ENCODE results near the gene AJUBA.
"Not testable (repeated sequence)": the region's sequence is repeated elsewhere in the genome, so short reads cannot be mapped to it uniquely, and the experiment has no call there.

AJUBA gene

DNA sequence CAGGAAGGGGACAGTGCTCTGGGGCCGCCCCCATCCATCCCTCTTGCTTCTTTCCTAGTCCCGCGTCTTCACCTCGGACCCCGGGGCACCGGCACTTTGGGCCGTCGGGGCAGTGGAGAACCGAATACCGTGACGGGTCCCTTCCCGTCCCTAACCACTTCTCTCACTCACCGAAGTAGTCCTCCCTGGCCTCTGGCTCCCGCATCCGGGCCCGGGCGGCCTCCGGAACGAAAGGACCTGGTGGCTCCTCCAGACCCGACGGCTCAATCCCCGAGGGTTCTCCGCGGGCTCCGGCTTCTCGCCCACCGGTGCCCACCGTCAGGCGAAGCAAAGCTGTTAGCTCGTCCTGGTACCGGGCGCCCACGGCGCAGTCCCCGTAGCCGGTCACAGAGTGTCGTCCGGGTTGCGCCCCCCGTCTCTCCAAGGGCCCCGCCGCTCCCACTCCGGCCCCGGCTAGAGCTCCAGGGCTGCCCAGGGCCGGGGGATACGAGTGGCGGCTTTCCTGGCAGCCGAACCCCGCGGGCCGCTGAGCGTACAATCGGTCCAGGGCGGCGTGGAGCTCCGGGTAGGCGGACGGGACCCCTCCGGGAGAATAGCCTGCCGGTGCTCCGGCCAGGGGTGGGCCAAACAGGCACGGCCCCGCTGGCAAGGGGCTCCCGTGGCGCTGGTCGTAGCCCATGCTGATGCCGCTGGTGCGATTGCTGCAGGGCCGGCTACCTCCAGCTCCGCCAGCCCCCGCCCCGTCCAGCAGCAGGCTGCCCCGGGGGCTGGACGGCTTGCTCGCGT is 1.1 kb downstream of the AJUBA start:
- peak; percentile 65 for DNase-seq (ENCODE audit: low read depth, low spot score)

DNA sequence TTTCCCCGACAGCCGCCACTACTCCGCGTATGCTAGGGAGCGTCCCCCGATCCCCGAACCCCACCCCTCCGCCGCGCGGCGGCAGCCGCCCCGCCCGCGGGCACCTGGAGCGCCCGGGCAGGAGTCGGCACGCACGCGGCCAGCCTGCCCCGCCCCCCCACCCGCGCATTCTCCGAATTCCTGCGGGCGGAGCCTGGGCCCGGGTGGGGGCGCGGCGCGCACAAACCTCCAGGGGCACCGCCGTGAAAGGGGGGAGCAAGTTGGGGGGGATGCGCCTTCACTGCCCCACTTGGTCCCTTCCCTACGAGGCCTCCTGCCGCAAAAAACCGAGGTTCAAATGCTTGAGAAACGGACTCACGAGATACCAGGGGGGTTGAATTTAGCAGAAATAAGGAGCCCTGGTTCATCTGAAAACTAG is 1.7 kb downstream of the AJUBA start:
- DNase-seq (ENCODE audit: low read depth, low spot score): no peak

DNA sequence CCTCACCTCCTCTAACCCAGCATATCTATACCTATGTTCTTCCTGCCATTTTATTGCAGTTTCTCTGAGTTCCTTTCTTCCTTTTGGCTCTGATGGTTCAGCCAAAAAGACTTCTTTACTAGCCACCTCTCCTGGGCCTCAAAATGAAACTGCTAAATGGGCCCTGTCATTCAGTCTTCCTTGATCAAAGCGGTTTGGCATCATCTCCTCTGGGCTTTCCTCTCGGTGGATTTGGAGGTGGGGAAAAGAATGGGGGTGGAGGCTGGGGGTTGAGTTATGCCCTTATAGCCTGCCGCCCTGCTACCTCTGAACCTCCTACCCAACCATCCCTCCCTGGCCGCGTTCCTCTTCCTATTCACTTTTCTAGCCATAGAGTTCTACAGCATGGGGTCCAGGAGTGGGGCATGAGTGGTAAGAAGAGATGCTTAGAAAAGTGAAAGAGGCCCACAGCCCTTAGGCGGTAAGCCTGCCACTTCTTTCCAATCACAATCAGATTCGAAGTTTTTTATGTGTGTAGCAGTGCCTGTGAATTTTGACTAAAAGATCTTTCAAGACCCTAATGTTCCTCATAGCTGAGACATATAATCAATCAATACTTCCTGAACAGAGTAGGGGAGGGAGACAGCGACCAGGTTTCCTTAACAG is 2.5 kb downstream of the AJUBA start:
- peak; percentile 10 for DNase-seq (ENCODE audit: low read depth, low spot score)

DNA sequence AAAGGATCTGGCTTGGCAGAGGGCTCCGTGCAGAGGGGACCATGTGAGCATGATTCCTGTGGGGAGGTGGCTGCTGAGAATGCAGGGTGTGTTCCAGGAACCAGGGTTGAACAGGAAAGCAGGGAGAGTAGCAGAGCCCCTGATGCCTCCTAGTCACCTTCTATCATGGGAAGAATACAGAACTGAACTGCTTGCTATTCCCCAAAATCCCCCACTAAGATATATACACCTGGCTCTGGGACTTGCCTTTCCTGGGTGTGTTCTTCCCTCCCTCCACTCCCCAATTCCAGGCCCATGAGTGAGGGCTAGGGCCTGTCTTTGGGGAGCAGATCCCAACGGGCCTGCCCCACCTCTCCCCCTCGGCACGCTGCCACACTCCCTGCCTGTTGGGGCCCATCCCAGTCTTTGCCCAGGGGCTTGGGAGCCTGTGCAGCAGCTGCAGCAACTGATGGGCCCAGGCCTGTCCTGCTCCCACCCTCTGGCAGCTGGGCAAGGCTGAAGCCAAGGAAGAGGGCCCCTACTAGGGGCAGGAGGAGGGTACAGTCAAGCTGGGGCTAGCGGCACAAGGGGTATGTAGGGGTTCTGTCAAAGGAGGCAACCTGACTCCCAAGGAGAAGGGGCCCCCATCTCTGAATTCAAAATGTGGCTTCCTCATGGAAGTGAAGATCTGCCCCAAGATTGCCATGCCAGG is 3.2 kb downstream of the AJUBA start:
- DNase-seq (ENCODE audit: low read depth, low spot score): peak; percentile 9

DNA sequence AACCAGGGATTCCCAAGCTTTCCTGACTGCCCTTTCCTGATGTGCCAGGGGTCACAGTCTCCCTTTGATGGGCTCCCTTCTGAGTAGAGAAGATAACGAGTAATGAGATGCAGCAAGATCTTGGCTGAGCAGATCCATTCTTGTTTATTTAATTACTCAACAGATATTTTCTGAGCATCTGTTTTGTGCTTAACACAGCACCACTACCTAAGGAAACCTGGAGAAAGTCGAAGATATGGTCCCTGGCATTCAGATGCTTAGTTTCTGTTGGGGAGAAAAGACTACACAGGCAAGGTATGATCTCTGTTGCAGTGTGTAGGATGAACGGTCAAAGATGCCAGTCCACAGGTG is 3.9 kb downstream of the AJUBA start:
- no peak for DNase-seq (ENCODE audit: low read depth, low spot score)

DNA sequence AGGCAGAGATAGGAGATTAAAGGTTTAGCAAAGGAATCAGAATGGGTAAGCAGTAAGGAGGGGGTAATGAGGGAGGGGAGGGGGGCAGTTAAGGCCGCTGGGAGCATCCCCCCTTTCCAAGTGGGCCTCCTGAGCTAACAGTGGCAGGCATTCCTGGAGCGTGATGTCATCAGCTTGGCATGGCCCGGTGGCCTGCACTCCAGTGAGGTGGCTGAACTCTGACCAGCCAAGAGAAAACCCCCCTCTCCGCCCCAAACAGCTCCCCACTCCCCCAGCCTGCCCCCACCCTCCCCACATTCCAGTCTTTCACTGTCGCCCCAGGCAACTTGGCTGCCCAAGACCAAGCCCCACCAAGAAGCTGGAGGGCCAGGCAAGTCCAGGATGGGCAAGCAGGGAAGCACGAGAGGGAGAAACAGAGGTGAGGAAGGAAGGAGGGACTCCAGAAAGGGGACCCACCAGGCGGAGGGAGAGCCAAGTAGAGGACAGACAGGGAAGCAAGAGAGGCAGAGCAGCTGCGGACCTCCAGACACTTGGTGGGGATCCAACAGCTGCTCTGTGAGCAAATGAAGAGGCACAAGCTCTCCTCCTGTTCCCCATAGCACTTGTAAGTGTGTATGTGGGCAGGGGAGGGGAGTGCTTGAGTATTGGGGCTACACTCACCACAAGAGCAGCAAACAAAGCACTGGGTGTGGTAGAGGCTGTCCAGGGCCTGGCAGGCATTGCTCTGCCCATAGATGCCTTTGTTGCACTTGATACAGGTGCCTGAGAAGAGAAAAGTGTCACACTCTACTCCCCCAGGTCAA is 4.5 kb downstream of the AJUBA start:
- DNase-seq (ENCODE audit: low read depth, low spot score): peak; percentile 93

DNA sequence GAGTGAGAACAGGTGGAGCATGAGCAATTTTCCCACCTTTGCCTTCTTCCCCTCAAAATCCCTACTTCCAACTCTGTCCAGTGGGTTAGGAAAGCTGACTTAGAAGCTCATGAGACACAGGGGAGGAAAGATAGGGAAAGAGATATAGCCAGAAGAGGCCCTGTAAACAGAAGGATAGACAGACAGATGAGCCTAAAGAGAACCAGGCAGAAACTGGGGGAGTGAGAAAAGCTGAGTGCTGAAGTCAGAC is 5.0 kb downstream of the AJUBA start:
- DNase-seq (ENCODE audit: low read depth, low spot score): no peak

DNA sequence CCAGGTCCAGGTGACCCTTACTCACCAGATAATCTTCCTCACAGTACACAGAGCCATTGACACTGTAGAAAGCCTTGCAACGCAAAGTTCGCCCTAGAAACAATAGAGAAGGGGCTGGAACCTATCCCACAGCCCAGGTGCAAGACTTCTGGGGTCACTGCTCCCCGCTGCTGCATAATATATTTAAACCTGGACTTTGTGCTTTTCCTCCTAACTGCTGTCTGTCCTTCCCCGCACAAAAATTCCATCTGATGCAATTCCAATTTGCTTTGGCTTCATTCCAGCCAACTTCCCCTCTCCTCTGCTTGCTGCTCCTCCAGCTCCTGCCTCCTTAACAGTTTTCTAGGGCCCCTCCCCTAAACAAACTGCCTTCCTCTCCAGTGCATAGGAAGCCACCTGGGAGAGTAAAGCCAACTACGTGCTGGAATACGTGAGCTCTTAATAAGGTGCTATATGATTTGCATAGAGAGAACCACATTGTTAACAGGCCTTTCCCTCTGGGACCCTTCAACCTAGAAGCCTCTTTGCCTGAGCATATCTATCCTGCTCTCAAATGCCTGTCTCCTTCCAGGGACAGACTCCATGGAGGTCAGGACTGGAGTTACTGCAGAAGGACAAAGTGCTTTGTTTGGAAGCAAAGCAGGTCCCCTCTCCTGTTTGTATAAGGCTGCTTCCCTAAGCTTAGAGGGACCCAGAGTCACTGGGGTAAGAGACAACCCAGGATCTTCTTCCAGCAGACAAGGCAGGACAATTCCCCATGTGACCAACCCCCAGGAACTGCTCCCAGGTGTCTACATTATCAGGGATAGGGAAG is 5.5 kb downstream of the AJUBA start:
- peak; percentile 14 for DNase-seq (ENCODE audit: low read depth, low spot score)

DNA sequence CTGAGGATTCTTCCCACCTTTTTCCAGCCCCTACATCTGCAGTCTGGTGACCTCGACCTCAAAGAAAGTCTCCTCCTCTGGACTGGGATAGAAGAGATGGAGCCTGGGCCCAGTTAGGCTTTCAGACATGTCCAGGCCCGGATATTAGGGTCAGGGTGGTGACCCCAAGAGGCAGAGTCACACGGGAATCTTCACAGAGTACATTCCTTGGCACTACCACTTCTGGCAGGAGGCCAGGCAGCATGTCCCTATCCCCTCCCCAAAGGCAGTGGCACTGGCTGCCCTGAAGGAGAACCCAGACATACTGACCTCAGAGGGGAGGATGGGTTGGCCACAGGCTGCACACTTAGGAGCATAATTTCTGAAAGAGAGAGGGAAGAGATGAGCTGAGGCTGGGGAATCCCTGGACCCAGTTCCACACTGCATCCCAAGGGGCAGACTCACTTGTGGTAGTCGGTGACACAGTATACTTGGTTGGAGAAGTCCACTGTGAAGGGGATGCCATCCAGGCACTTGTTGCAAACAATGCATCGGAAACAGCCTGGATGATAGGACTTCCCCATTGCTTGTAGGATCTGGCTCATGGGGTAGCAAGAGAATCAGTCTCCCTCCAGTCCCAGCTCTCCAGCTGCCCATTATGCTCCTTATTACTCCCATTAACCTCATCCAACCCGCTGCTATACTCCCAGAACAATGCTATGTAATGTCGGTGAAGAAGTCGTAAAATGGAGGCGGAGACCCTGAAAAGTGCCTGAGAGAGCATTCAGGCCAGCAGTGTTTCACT is 7.6 kb downstream of the AJUBA start:
- no peak for DNase-seq (ENCODE audit: low read depth, low spot score)

DNA sequence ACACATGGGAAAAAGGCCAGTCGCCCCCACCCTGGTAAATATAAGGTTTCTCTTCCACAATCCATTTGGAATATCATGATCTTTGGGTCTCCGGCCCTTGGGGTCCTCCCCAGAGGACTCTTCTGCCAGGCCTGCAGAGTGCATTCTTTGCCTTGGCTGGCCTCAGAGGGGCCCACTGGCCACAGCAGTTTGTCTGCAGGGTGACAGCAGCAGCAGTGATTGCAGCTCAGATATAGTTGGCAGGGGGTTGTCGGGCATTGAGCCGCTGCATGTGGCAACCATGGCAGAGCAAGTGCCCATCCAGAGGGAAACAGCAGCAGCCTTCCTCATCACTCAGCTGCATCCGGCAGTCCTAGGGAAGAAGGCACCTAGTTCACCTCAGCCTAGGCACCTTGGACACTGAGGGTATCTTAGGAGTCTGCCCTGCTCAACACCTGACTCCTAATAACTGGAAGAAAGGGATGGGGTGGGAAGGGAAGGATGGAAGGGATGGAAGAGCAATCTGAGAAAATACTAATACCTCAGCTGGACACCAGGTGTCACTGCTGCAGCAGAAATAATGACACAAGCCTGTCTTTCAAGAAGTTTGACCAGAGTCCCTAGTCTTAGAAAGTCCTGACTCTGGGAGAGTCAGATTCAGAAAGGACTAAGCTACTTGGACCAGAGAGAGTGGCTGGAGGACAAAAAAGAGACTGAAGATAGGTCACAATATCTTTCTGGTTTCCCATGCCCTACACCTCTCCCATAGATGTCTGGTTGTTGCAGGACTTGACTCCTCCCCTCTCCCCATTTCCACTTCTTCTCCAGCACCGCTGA is 8.9 kb downstream of the AJUBA start:
- peak; percentile 58 for DNase-seq (ENCODE audit: low read depth, low spot score)

DNA sequence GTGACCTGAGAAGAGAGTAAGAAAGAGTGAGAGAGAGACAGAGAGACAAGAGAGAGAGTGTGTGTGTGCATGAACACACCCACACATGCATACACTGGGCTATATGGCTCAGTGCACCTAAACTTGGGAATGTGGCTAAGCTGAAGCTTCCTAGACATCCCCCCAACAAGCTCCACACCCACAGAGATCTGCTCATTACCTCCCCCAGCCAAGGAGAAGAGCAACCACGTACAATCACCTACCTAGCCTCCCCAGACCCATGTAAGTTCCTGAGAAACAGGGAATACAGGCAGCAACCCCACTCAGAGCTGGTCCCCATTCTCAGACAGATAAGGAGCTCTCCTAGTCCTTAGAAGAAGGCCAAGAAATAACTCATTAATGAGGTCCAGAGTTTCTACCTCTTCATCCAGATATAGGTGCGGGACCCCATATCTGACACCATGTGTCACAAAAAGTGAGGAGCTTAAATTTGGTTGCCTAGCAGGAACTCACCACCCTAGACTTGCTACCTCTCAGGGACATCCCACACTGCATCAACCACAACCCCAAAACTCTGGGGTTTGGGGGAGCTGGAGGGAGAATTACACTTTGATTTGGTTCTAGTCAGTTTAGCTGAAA is 9.9 kb downstream of the AJUBA start:
- DNase-seq (ENCODE audit: low read depth, low spot score): no peak

DNA sequence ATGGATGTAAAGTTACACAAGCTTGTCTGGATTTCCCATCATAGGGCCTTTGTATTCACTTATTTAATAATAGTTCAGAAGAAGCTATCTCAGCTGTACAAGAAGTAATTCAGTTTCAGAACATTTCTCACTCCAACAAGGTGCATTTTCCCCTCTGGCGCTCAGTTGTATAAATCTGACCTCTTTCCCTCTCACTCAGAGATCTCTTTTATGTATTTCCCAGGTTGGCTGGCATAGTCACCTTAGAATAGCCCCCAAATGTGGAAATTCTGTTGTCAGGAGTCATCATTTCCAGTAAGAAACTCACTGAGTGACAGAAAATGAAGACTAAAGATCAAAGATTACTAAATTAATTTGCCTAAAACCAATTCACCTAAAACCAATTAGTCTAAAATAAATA is 11.2 kb downstream of the AJUBA start:
- no peak for DNase-seq (ENCODE audit: low read depth, low spot score)

DNA sequence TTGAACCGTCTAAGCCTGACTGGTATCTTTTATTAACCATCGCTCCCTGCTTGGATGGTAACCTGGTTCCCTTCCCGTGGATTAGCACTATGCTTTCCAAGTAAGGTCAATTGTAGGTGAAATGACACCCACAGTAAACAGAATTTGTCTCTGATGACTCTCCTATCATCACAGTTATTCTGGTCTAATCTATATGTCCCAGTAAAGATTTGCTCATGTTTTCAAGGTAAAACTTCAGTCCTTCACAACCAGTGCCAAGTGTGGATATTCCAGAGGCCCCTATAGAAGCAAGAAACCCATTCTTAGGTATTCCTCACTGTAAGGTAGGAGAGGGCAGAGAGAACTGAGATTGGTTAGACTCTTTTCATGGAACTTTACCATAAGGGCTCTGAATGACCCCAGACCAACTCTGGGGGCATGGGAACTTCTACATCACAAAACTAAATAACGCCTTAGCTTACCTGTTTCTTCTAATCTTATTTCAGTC is 15.5 kb downstream of the AJUBA start:
- no peak for DNase-seq (ENCODE audit: low read depth, low spot score)

DNA sequence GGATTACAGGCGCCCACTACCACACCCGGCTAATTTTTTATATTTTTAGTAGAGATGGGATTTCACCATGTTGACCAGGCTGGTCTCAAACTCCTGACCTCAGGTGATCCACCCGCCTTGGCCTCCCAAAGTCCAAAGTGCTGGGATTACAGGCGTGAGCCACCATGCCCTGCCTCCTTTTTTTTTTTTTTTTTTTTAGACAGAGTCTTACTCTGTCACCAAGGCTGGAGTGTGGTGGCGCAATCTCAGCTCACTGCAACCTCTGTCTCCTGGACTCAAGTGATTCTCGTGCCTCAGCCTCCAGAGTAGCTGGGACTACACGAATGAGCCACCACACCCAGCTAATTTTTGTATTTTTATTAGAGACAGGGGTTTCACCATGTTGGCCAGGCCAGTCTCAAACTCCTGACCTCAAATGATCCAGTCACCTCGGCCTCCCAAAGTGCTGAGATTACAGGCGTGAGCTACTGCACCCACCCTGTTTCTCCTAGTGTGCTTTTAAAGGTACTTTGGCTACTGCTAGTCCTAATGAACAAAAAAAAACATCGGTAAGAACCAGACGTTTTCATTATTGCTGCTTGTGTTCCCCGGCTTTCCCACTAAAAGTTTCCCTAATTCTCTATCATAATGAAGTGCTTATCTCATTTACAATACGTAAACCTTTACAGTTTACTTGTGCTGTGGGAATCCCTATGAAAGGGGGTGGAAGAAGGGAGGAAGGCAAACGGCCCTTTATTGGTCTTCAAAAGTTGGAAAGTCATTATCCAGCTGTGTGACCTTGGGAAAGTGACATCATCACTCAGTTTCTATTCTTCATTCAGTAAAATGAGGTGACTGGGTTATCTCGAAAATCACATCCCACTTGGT is 16.2 kb downstream of the AJUBA start:
- DNase-seq (ENCODE audit: low read depth, low spot score): not testable (repeated sequence)

DNA sequence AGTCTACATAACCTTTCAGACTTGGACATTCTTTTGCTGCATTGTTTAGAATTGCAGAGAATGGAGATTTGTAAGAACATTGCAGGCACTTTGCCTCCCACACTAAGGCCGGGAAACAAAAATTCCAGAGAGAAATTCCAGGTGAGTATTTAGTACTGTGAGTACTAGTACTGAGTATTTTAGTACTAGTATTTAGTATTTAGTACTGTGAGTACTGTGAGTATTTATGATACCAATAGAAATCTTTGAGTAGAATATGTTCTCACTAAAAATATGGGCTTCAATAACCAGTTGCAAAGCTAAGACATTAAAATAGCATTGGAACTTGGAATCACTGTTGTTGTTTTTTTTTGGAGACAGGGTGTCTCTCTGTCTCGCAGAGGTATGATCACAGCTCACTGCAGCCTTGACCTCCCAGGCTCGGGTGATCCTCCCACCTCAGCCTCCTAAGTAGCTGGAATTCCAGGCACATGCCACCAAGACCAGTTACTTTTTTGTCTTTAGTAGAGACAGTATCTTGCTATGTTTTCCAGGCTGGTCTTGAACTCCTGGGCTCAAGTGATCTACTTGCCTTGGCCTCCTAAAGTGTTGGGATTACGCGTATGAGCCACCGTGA is 20.2 kb downstream of the AJUBA start:
- no peak for DNase-seq (ENCODE audit: low read depth, low spot score)

DNA sequence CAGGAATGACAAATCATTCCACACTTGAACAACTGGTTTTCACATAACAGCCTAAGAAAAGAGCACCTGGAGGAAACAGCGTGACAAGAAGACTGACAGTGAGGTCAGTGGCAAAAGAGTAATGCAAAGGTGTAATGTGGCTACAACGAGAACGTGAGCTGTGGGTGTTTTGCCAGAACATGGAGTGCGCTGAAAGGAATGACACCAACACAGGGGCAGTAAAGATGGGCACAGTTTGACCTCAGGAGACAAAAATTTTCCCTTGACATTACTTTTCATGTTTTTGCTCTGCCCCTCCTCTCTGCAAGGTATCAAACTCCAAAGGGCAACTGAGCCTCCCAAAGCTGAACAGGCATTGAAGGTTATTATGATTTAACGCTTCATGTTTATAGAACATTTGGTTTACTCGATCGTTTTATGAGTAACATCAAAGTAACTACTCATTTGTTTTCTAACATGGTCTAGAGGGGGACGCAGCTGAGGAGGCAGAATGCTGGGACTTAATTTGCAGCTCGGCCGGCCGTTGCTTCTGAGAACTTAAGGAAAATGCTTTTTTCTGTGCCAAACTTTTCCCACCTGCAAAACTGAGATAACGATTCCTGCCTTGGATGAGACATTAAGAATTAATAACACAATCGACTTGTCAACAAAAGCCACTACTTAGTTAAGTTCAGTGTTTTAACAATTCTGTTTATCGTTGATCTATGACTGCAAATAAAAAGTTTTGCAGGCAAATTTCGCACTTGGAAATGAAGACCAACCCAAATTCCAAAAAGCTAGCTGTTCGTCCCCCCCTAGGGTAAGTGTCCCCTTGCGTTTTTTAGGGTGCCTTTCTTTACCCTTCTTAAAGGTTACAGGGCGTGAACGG is 26.4 kb downstream of the AJUBA start:
- peak; percentile 10 for DNase-seq (ENCODE audit: low read depth, low spot score)

DNA sequence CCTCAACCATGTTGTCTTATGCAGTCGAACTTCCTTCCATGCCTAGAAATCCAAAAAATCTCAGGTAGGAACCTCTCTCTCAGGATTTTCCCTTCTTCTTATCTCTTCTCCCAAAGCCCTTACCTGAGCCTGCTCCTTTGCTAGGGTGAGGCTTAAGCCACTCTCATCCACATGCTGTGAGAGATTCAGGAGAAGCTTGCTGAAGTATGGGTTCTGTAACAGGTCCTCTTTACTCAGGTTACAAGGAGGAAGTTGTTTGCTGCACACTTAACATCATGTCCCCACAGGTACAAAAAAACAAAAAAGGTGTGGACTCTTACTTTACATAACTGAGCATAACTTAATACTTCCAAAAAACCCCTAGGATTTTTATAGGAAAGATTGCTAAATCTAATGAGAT is 29.9 kb downstream of the AJUBA start:
- no peak for DNase-seq (ENCODE audit: low read depth, low spot score)
